PC-9 (cell line): ENCODE data around the gene CDH16. TPM values are rescaled to one million over a fixed set of nuclear protein-coding genes. Genes with fewer than 3 reads are reported as not detected.
"Not testable (repeated sequence)": the region's sequence is repeated elsewhere in the genome, so short reads cannot be mapped to it uniquely, and the experiment has no call there.

ENCODE experiments used
- BruUV-seq: library from RNA; stranded (reverse); fragments of 400-500 nt; replicated peaks from 2 replicates; lab custom pipeline; 2021; lab: Mats Ljungman, UMichigan
- CTCF ChIA-PET: fragments of 300-600 bp; sonication (Branson Sonifier 250); formaldehyde crosslinking; loops from one replicate; lab custom pipeline; 2022; ENCODE audit warnings: antibody characterized with exemption; lab: Charles Lee
- POLR2A ChIA-PET: fragments of 300-600 bp; sonication (Branson Sonifier 250); formaldehyde crosslinking; loops from one replicate; lab custom pipeline; 2022; ENCODE audit warnings: antibody characterized with exemption; ENCODE audit not compliant: unreplicated experiment; lab: Charles Lee
- DNase-seq, 2 experiments: peaks; one replicate each; pipeline versions ENCODE4 v3.0.0 to v3.0.0-alpha.2; 2015 to 2022; ENCODE audit warnings: mixed read lengths in 1 of 2
- H2AFZ ChIP-seq: fragments of 200-600 bp; sonication (generic); 2 replicates; pipeline ENCODE4 v1.8.1; 2017; ENCODE audit warnings: antibody characterized with exemption
- H3F3A ChIP-seq: fragments of 200-600 bp; sonication (generic); 2 replicates; pipeline ENCODE4 v1.8.1; 2017; ENCODE audit warnings: antibody characterized with exemption, mild to moderate bottlenecking, low read depth; ENCODE audit not compliant: insufficient read depth
- H3K27ac ChIP-seq: fragments of 200-600 bp; sonication (generic); 2 replicates; pipeline ENCODE4 v1.6.1; 2016; ENCODE audit warnings: mixed run types
- H3K27me3 ChIP-seq: fragments of 200-600 bp; sonication (generic); 2 replicates; pipeline ENCODE4 v1.6.1; 2016; ENCODE audit warnings: low read depth, mixed run types; ENCODE audit not compliant: insufficient read depth
- H3K36me3 ChIP-seq: fragments of 200-600 bp; sonication (generic); 2 replicates; pipeline ENCODE4 v1.6.1; 2016; ENCODE audit warnings: low read depth, mixed run types
- H3K4me1 ChIP-seq: fragments of 200-600 bp; sonication (generic); replicated peaks from 2 replicates; pipeline ENCODE4 v1.6.1; 2016; ENCODE audit warnings: mixed run types; ENCODE audit not compliant: insufficient read depth
- H3K4me2 ChIP-seq: fragments of 200-600 bp; sonication (generic); 2 replicates; pipeline ENCODE4 v1.6.1; 2017; ENCODE audit warnings: mixed run types
- H3K4me3 ChIP-seq: fragments of 200-600 bp; sonication (generic); 2 replicates; pipeline ENCODE4 v1.6.1; 2016; ENCODE audit warnings: mixed run types
- H3K79me2 ChIP-seq: fragments of 200-600 bp; sonication (generic); 2 replicates; pipeline ENCODE4 v1.6.1; 2017; ENCODE audit warnings: low read depth, mixed run types
- H3K9me2 ChIP-seq: fragments of 200-600 bp; sonication (generic); 2 replicates; pipeline ENCODE4 v1.8.1; 2017; ENCODE audit warnings: mild to moderate bottlenecking; ENCODE audit not compliant: insufficient read depth
- H3K9me3 ChIP-seq: fragments of 200-600 bp; sonication (generic); 2 replicates; pipeline ENCODE4 v1.8.1; 2016; ENCODE audit warnings: low read depth; ENCODE audit not compliant: insufficient read depth
- H4K20me1 ChIP-seq: fragments of 200-600 bp; sonication (generic); 2 replicates; pipeline ENCODE4 v1.8.1; 2017; ENCODE audit not compliant: insufficient read depth
- CTCF ChIP-seq: fragments of 200-600 bp; sonication (generic); conservative IDR thresholded peaks from 2 replicates; pipeline ENCODE4 v1.6.1; 2017; ENCODE audit warnings: mixed run types, antibody characterized with exemption, mild to moderate bottlenecking, moderate library complexity
- EZH2 ChIP-seq: fragments of 200-600 bp; sonication (generic); IDR thresholded peaks from 2 replicates; pipeline ENCODE4 v1.8.0; 2017; ENCODE audit warnings: antibody characterized with exemption, low read depth
- intact Hi-C: fragments of 100-400 bp; cut with micrococcal nuclease; formaldehyde crosslinking; loops from one replicate; pipeline ENCODE4 v1.10.0; 2022; ENCODE audit not compliant: unreplicated experiment
- total RNA-seq: library from RNA; stranded (reverse); gene quantifications from 2 replicates; pipeline ENCODE4 v1.2.3, GENCODE V29; 2021

The CDH16 gene
- total RNA-seq, 1 experiment from 2014 or later: not detected

GRCh38 chr16:66899310-66899944, 19.3 kb downstream of the CDH16 start:
- Histone ChIP-seq H3K36me3 (no peaks in the 10 kb centered on the region), H3K27me3 (no peaks in the 10 kb centered on the region), H3K9me2 (no peaks in the 10 kb centered on the region), H3F3A (peaks cover 17% of the 10 kb centered on the region; the same call in 1 of the 2 replicates), H3K9me3 (no peaks in the 10 kb centered on the region), H3K4me3 (no peak overlapping the region), H3K27ac (peak overlapping the region; percentile 50), H3K4me2 (peak overlapping the region; percentile 61), H3K79me2 (no peaks in the 10 kb centered on the region), H3K4me1 (peaks cover 35% of the 10 kb centered on the region), H2AFZ (no peak overlapping the region), H4K20me1 (no peaks in the 10 kb centered on the region)
- no TSS peak for BruUV-seq
- DNase-seq: no peak
- ChIA-PET CTCF (no interaction called here), POLR2A (no interaction called here)
- TF ChIP-seq CTCF: no peak
- no peak for TF ChIP-seq EZH2
- intact Hi-C loops: loop anchor here (1.0 to 10.0 kb wide), 2 partner anchors 28 to 565 kb away; no protein-coding TSS in a partner anchor

GRCh38 chr16:66898933-66899309, 19.8 kb downstream of the CDH16 start:
- intact Hi-C loops: loop anchor here (1.0 to 10.0 kb wide), 2 partner anchors 28 to 566 kb away; no protein-coding TSS in a partner anchor
- Histone ChIP-seq H3K4me3 (no peak overlapping the region), H3K27me3 (no peaks in the 10 kb centered on the region), H3K4me2 (no peak overlapping the region), H2AFZ (no peak overlapping the region), H3K9me3 (no peaks in the 10 kb centered on the region), H3F3A (peaks cover 21% of the 10 kb centered on the region; the same call in 1 of the 2 replicates), H4K20me1 (no peaks in the 10 kb centered on the region), H3K27ac (no peak overlapping the region), H3K36me3 (no peaks in the 10 kb centered on the region), H3K9me2 (no peaks in the 10 kb centered on the region), H3K79me2 (no peaks in the 10 kb centered on the region), H3K4me1 (peaks cover 35% of the 10 kb centered on the region)
- POLR2A ChIA-PET: no interaction called here
- DNase-seq: no peak
- CTCF ChIA-PET: interaction anchor here (0.8 kb wide), 1 partner anchor 45 kb away, joined by 7 read pairs; no protein-coding TSS in a partner anchor
- TF ChIP-seq CTCF (no peak), EZH2 (no peak)
- BruUV-seq: no TSS peak

GRCh38 chr16:66898207-66898606, 20.5 kb downstream of the CDH16 start:
- H3K79me2 ChIP-seq: no peaks in the 10 kb centered on the region
- intact Hi-C loops: loop anchor here (10.0 kb wide), 1 partner anchor 567 kb away; no protein-coding TSS in a partner anchor
- peaks cover 35% of the 10 kb centered on the region for H3K4me1 ChIP-seq
- no peak overlapping the region for H2AFZ ChIP-seq
- peak; percentile 41 to 50 for DNase-seq
- no peaks in the 10 kb centered on the region for H3K27me3 ChIP-seq
- BruUV-seq: no TSS peak
- H3K27ac ChIP-seq: no peak overlapping the region
- TF ChIP-seq CTCF: no peak
- TF ChIP-seq EZH2: no peak
- H4K20me1 ChIP-seq: no peaks in the 10 kb centered on the region
- POLR2A ChIA-PET: no interaction called here
- CTCF ChIA-PET: interaction anchor here (0.7 to 0.8 kb wide), 2 partner anchors 13 to 46 kb away, joined by 3 to 7 read pairs; no protein-coding TSS in a partner anchor
- H3K4me2 ChIP-seq: no peak overlapping the region
- no peak overlapping the region for H3K4me3 ChIP-seq
- H3K36me3 ChIP-seq: no peaks in the 10 kb centered on the region
- no peaks in the 10 kb centered on the region for H3K9me2 ChIP-seq
- peaks cover 21% of the 10 kb centered on the region; the same call in 1 of the 2 replicates for H3F3A ChIP-seq
- no peaks in the 10 kb centered on the region for H3K9me3 ChIP-seq

GRCh38 chr16:66896682-66897081, 22.0 kb downstream of the CDH16 start:
- BruUV-seq, H3K9me2 ChIP-seq, H3K27me3 ChIP-seq, H3K4me3 ChIP-seq, DNase-seq, POLR2A ChIA-PET, H3K36me3 ChIP-seq, H3K4me2 ChIP-seq, H2AFZ ChIP-seq, H3K79me2 ChIP-seq, H3K9me3 ChIP-seq, H4K20me1 ChIP-seq, H3K27ac ChIP-seq: not testable (repeated sequence)
- CTCF ChIA-PET: interaction anchor here (1.1 to 1.7 kb wide), 2 partner anchors 30 to 32 kb away, joined by 3 to 9 read pairs; no protein-coding TSS in a partner anchor
- peaks cover 21% of the 10 kb centered on the region; the same call in 1 of the 2 replicates for H3F3A ChIP-seq
- H3K4me1 ChIP-seq: peaks cover 35% of the 10 kb centered on the region
- intact Hi-C loops: loop anchor here (10.0 kb wide), 1 partner anchor 568 kb away; no protein-coding TSS in a partner anchor
